H9 (cell line): ENCODE results near the gene RSU1. TPM values are rescaled to one million over a fixed set of nuclear protein-coding genes. Genes with fewer than 3 reads are reported as not detected.

ENCODE experiments used
- DNase-seq: peaks from one replicate; pipeline ENCODE4 v3.0.0-alpha.2; 2017
- H2AFZ ChIP-seq: one replicate; pipeline ENCODE4 v1.6.1; 2013; ENCODE audit warnings: mild to moderate bottlenecking, low read length, control low read depth, moderate library complexity
- H2AK5ac ChIP-seq: 2 replicates; pipeline ENCODE4 v1.6.1; 2013; ENCODE audit warnings: low read length, control low read depth, mixed read lengths; ENCODE audit not compliant: insufficient read length
- H2BK120ac ChIP-seq: one replicate; pipeline ENCODE4 v1.6.1; 2013; ENCODE audit warnings: low read depth, mild to moderate bottlenecking, low read length, control low read depth, inconsistent platforms; ENCODE audit not compliant: poor library complexity, severe bottlenecking
- H2BK12ac ChIP-seq: 2 replicates; pipeline ENCODE4 v1.6.1; 2013; ENCODE audit warnings: low read length, control low read depth, mixed read lengths, low read depth; ENCODE audit not compliant: insufficient read length
- H2BK15ac ChIP-seq: 2 replicates; pipeline ENCODE4 v1.6.1; 2013; ENCODE audit warnings: low read depth, low read length, control low read depth
- H2BK20ac ChIP-seq: one replicate; pipeline ENCODE4 v1.6.1; 2013; ENCODE audit warnings: low read depth, mild to moderate bottlenecking, low read length, control low read depth, inconsistent platforms; ENCODE audit not compliant: poor library complexity, severe bottlenecking
- H2BK5ac ChIP-seq: 2 replicates; pipeline ENCODE4 v1.6.1; 2013; ENCODE audit warnings: low read length, control low read depth, mixed read lengths; ENCODE audit not compliant: insufficient read length
- H3K14ac ChIP-seq: 2 replicates; pipeline ENCODE4 v1.6.1; 2013; ENCODE audit warnings: low read length, control low read depth; ENCODE audit not compliant: insufficient read depth
- H3K18ac ChIP-seq: 2 replicates; pipeline ENCODE4 v1.6.1; 2013; ENCODE audit warnings: low read depth, mild to moderate bottlenecking, mixed read lengths, low read length, control low read depth; ENCODE audit not compliant: insufficient read length
- H3K23ac ChIP-seq: 2 replicates; pipeline ENCODE4 v1.6.1; 2013; ENCODE audit warnings: low read length, control low read depth, mixed read lengths, low read depth; ENCODE audit not compliant: insufficient read length
- H3K23me2 ChIP-seq: 2 replicates; pipeline ENCODE4 v1.6.1; 2013; ENCODE audit warnings: low read depth, mild to moderate bottlenecking, mixed read lengths, low read length, control low read depth; ENCODE audit not compliant: insufficient read length, poor library complexity, severe bottlenecking
- H3K27ac ChIP-seq: 2 replicates; pipeline ENCODE4 v1.5.1; 2013; ENCODE audit warnings: low read length, control low read depth, mixed read lengths, low read depth; ENCODE audit not compliant: insufficient read length
- H3K27me3 ChIP-seq: 2 replicates; pipeline ENCODE4 v1.6.1; 2013; ENCODE audit warnings: low read length, control low read depth, inconsistent platforms; ENCODE audit not compliant: insufficient read depth
- H3K4ac ChIP-seq: 2 replicates; pipeline ENCODE4 v1.6.1; 2013; ENCODE audit warnings: low read depth, mild to moderate bottlenecking, control low read depth, inconsistent platforms, low read length, moderate library complexity
- H3K4me1 ChIP-seq: 2 replicates; pipeline ENCODE4 v1.6.1; 2013; ENCODE audit warnings: low read length, control low read depth, inconsistent platforms; ENCODE audit not compliant: insufficient read depth
- H3K4me2 ChIP-seq: 2 replicates; pipeline ENCODE4 v1.6.1; 2013; ENCODE audit warnings: low read length, control low read depth, mixed read lengths; ENCODE audit not compliant: insufficient read length, insufficient read depth
- H3K56ac ChIP-seq: 2 replicates; pipeline ENCODE4 v1.6.1; 2013; ENCODE audit warnings: low read depth, mild to moderate bottlenecking, mixed read lengths, low read length, control low read depth; ENCODE audit not compliant: insufficient read length
- H3K79me1 ChIP-seq: 2 replicates; pipeline ENCODE4 v1.6.1; 2013; ENCODE audit warnings: low read depth, mild to moderate bottlenecking, moderate library complexity, low read length, control low read depth, inconsistent platforms; ENCODE audit not compliant: insufficient read depth, poor library complexity, severe bottlenecking
- H3K79me2 ChIP-seq: 2 replicates; pipeline ENCODE4 v1.6.1; 2013; ENCODE audit warnings: low read length, control low read depth, inconsistent platforms; ENCODE audit not compliant: insufficient read depth
- H3K9ac ChIP-seq: 2 replicates; pipeline ENCODE4 v1.6.1; 2013; ENCODE audit warnings: low read length, control low read depth, mixed read lengths; ENCODE audit not compliant: insufficient read length; ENCODE audit errors: extremely low read depth
- H3K9me3 ChIP-seq: one replicate; pipeline ENCODE4 v1.6.1; 2013; ENCODE audit warnings: low read depth, low read length, inconsistent platforms; ENCODE audit not compliant: control insufficient read depth
- H3T11ph ChIP-seq: one replicate; pipeline ENCODE4 v1.6.1; 2013; ENCODE audit warnings: mild to moderate bottlenecking, low read length, control low read depth, inconsistent platforms
- H4K20me1 ChIP-seq: one replicate; pipeline ENCODE4 v1.6.1; 2013; ENCODE audit not compliant: control insufficient read depth, insufficient read length, insufficient read depth
- H4K5ac ChIP-seq: 2 replicates; pipeline ENCODE4 v1.6.1; 2013; ENCODE audit warnings: low read depth, mild to moderate bottlenecking, mixed read lengths, low read length, control low read depth; ENCODE audit not compliant: insufficient read length
- H4K8ac ChIP-seq: replicated peaks from 2 replicates; pipeline ENCODE4 v1.6.1; 2013; ENCODE audit warnings: low read length, control low read depth, mixed read lengths, low read depth; ENCODE audit not compliant: insufficient read length
- H4K91ac ChIP-seq: 2 replicates; pipeline ENCODE4 v1.6.1; 2013; ENCODE audit warnings: low read depth, mild to moderate bottlenecking, moderate library complexity, mixed read lengths, low read length, control low read depth; ENCODE audit not compliant: insufficient read length
- H3K27ac Mint-ChIP-seq, 3 experiments: 2 replicates in 2 of 3; 3 replicates in 1 of 3; pipeline ENCODE4 v1.8.0; 2020 to 2021; ENCODE audit warnings: mixed read lengths in 3 of 3, mild to moderate bottlenecking in 1 of 3, moderate library complexity in 1 of 3
- H3K27me3 Mint-ChIP-seq: 2 replicates; pipeline ENCODE4 v1.8.0; 2021; ENCODE audit warnings: low read depth, mild to moderate bottlenecking, moderate library complexity, mixed read lengths
- H3K36me3 Mint-ChIP-seq, 3 experiments: 2 replicates in 2 of 3; 3 replicates in 1 of 3; pipeline ENCODE4 v1.8.0; 2020 to 2021; ENCODE audit warnings: low read depth in 3 of 3, mixed read lengths in 3 of 3; ENCODE audit not compliant: insufficient read depth in 1 of 3
- H3K4me1 Mint-ChIP-seq, 2 experiments: 2 replicates each; pipeline ENCODE4 v1.8.0; 2020; ENCODE audit warnings: mixed read lengths in 2 of 2
- H3K4me3 Mint-ChIP-seq, 2 experiments: 2 replicates in 1 of 2; 3 replicates in 1 of 2; pipeline ENCODE4 v1.8.0; 2020 to 2021; ENCODE audit warnings: mild to moderate bottlenecking in 2 of 2, mixed read lengths in 2 of 2, moderate library complexity in 1 of 2
- H3K9me3 Mint-ChIP-seq, 2 experiments: 2 replicates in 1 of 2; 3 replicates in 1 of 2; pipeline ENCODE4 v1.8.0; 2020; ENCODE audit warnings: mild to moderate bottlenecking in 2 of 2, mixed read lengths in 2 of 2, moderate library complexity in 1 of 2
- whole genome bisulfite sequencing: extraction: QIAGEN DNeasy Blood & Tissue Kit; methylation state at CpG from one replicate; pipeline ENCODE4 v1.1.7; 2013; ENCODE audit warnings: missing lambda C conversion rate, low lambda C conversion rate, mixed read lengths; ENCODE audit not compliant: insufficient read length; ENCODE audit errors: extremely low coverage; 5-methylcytosine and 5-hydroxymethylcytosine counted together
- total RNA-seq: library from RNA; stranded (reverse); gene quantifications from 2 replicates; pipeline ENCODE4 v1.2.1, GENCODE V29; 2021
- TF ChIP-seq, protein P1 (sequence below): fragments of 200-600 bp; sonication (generic); conservative IDR thresholded peaks from 3 replicates; pipeline ENCODE4 v1.8.0; 2021; ENCODE audit warnings: antibody characterized with exemption, mild to moderate bottlenecking

RSU1 gene
- total RNA-seq, 1 experiment from 2014 or later, result 59.4 TPM

DNA sequence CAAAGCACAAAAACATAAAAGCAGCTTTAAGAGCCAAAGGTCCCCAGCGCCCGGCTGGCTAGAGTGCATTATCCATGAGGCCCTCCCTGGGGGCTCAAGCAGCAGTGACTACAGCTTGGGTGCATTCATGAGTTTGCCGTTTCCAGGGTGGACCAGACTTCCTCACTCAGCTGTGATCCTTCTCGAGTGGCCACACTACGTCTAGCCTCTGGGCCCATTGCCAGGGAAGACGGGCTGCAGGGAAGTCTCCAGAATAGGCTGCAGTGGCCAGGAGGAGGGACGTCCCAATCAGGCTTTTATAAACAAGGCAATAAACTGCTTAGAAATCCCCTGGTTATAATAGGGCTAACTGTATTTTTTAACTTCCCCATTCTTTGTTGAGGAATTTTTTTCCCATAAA is 206.2 kb downstream of the RSU1 start:
- H3K4me1 Mint-ChIP-seq, result peaks cover 0 to 2% of the 10 kb centered on the region in 2 experiments; a peak in 1 of 4 replicates
- Histone ChIP-seq H3K4ac (no peak overlapping the region), H2BK120ac (no peak overlapping the region), H2BK12ac (no peak overlapping the region), H4K20me1 (no peaks in the 10 kb centered on the region), H3K18ac (no peak overlapping the region), H2BK5ac (no peak overlapping the region), H3K4me2 (no peak overlapping the region), H2BK20ac (no peak overlapping the region), H2AFZ (no peak overlapping the region), H3K9me3 (no peaks in the 10 kb centered on the region), H3K23me2 (no peaks in the 10 kb centered on the region), H3K27ac (no peak overlapping the region), H3K4me1 (no peaks in the 10 kb centered on the region), H3K79me2 (no peaks in the 10 kb centered on the region), H3K23ac (no peak overlapping the region), H4K5ac (no peak overlapping the region), H3T11ph (no peak overlapping the region), H2AK5ac (no peak overlapping the region), H3K27me3 (no peaks in the 10 kb centered on the region), H3K79me1 (no peaks in the 10 kb centered on the region), H4K91ac (no peak overlapping the region), H4K8ac (no peak overlapping the region), H2BK15ac (no peak overlapping the region), H3K14ac (no peak overlapping the region; the same call in 1 of the 2 replicates), H3K9ac (no peak overlapping the region), H3K56ac (no peak overlapping the region)
- no peak overlapping the region for H3K4me3 Mint-ChIP-seq
- H3K9me3 Mint-ChIP-seq, result peaks cover 6% of the 10 kb centered on the region in 2 experiments
- no peak overlapping the region for H3K27ac Mint-ChIP-seq
- DNase-seq, result no peak
- no peaks in the 10 kb centered on the region; a peak in 1 of 7 replicates for H3K36me3 Mint-ChIP-seq
- no peaks in the 10 kb centered on the region for H3K27me3 Mint-ChIP-seq
- WGBS, result no CpG with 5 or more reads among the region's 7 CpGs
- TF ChIP-seq, protein P1, sequence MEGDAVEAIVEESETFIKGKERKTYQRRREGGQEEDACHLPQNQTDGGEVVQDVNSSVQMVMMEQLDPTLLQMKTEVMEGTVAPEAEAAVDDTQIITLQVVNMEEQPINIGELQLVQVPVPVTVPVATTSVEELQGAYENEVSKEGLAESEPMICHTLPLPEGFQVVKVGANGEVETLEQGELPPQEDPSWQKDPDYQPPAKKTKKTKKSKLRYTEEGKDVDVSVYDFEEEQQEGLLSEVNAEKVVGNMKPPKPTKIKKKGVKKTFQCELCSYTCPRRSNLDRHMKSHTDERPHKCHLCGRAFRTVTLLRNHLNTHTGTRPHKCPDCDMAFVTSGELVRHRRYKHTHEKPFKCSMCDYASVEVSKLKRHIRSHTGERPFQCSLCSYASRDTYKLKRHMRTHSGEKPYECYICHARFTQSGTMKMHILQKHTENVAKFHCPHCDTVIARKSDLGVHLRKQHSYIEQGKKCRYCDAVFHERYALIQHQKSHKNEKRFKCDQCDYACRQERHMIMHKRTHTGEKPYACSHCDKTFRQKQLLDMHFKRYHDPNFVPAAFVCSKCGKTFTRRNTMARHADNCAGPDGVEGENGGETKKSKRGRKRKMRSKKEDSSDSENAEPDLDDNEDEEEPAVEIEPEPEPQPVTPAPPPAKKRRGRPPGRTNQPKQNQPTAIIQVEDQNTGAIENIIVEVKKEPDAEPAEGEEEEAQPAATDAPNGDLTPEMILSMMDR, result no peak
